Activated naive CD4-positive, alpha-beta T cell treated with anti-CD3 and anti-CD28 coated beads for 36 hours (primary cell): ENCODE results near the gene POU6F2. TPM values are rescaled to one million over a fixed set of nuclear protein-coding genes. Genes with fewer than 3 reads are reported as not detected.

Experiments
- CTCF ChIA-PET: fragments of 350-600 bp; sonication (Branson Sonifier 250); formaldehyde crosslinking; loops from one replicate; lab custom pipeline; 2021; ENCODE audit warnings: antibody characterized with exemption; lab: Charles Lee
- DNase-seq: peaks from one replicate; pipeline ENCODE4 v3.0.0-alpha.2; 2020
- H3K27ac Mint-ChIP-seq: one replicate; pipeline ENCODE4 v1.8.0; 2021; ENCODE audit warnings: mild to moderate bottlenecking, mixed read lengths
- H3K27me3 Mint-ChIP-seq: one replicate; pipeline ENCODE4 v1.8.0; 2021; ENCODE audit warnings: low read depth, mixed read lengths
- H3K36me3 Mint-ChIP-seq: one replicate; pipeline ENCODE4 v1.8.0; 2021; ENCODE audit warnings: low read depth, mixed read lengths
- H3K4me1 Mint-ChIP-seq: one replicate; pipeline ENCODE4 v1.8.0; 2021; ENCODE audit warnings: low read depth, mixed read lengths
- H3K4me3 Mint-ChIP-seq: one replicate; pipeline ENCODE4 v1.8.0; 2021; ENCODE audit warnings: mild to moderate bottlenecking, moderate library complexity, mixed read lengths
- H3K9me3 Mint-ChIP-seq: one replicate; pipeline ENCODE4 v1.8.0; 2021; ENCODE audit warnings: mixed read lengths
- intact Hi-C: fragments of 100-400 bp; cut with micrococcal nuclease; formaldehyde crosslinking; loops from one replicate; pipeline ENCODE4 v1.15.1; 2023
- total RNA-seq, 2 experiments: library from RNA; stranded (reverse); gene quantifications; one replicate each; pipeline ENCODE4 v1.2.3, GENCODE V29; 2021

Gene POU6F2
- total RNA-seq, 2 experiments from 2014 or later, result not detected

DNA sequence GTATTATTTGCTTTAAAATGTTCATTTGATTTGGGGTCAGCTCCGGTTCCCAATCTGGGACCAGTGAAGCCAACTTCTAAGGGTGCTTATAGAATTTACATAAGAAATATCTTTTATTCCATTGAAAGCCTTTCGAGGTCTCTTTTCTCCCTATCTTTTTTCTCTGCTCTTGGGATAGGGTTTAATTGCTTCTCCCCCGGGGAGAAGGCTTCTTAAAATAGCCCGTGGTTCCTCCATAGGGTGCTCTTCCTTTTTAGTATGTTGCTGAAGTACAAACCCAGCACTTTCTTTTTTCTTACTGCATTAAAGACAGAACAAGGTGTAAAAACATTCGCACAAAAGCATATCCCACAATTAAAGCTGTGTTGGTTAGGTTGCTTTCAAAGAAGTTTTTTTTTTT is 107.5 kb downstream of the POU6F2 start:
- Mint-ChIP-seq H3K4me1 (no peaks in the 10 kb centered on the region), H3K27me3 (peaks cover 22% of the 10 kb centered on the region), H3K27ac (no peak overlapping the region), H3K9me3 (no peaks in the 10 kb centered on the region), H3K4me3 (no peak overlapping the region), H3K36me3 (no peaks in the 10 kb centered on the region)
- CTCF ChIA-PET, result no interaction called here
- intact Hi-C loops, result no loop called here
- DNase-seq, result no peak

DNA sequence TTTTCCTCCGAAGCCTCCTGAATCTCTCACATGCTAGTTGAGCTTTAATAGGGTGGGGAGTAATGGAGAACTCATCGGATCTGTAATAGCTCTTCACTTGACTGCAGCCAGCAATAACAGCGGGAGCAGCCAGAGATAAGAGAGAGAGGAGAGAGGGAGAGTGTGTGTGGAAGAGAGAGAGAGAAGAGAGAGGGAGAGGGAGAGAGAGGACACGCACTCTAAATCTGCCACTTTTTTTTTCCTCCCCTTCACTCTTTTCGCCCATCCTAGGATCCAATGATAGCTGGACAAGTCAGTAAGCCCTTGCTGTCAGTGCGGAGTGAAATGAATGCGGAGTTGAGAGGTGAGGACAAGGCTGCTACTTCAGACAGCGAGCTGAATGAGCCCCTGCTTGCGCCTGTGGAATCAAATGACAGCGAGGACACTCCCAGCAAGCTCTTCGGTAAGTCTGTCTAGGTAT is 107.9 kb downstream of the POU6F2 start:
- no peak overlapping the region for H3K27ac Mint-ChIP-seq
- intact Hi-C loops, result no loop called here
- H3K4me1 Mint-ChIP-seq, result no peaks in the 10 kb centered on the region
- H3K4me3 Mint-ChIP-seq, result no peak overlapping the region
- CTCF ChIA-PET, result no interaction called here
- no peak for DNase-seq
- H3K27me3 Mint-ChIP-seq, result peaks cover 22% of the 10 kb centered on the region
- no peaks in the 10 kb centered on the region for H3K9me3 Mint-ChIP-seq
- no peaks in the 10 kb centered on the region for H3K36me3 Mint-ChIP-seq

DNA sequence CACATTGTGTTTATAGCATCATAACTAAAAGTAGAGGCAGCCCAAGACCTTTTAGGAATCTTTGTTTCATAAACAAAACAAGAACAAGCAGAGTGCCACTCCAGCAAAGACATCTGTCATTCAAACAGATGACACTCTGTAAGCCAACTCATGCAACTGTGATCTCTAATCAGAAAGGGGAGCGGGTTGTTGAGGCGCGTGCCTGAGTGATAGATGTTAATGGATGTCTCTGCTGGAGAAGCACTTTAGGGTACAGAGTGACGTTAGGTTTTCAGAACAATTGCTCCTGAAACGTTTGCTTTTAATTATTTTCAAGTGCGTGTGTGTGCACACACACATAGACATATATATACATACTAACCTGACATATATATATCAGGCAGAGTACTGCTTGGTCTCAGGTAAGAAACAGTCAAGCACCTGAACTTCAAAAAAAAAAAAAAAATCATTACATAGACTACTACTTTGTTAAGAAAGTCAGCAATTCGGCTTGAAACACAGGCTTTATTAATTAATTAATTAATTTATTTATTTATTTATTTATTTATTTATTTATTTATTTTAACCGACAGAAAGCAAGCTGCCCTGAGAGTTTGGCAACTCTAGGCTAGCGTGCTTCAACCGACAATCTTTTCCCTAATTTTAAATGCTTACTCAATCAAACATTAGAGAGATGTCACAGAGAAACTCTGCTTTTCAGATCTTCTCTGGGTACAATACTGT is 109.1 kb downstream of the POU6F2 start:
- no peaks in the 10 kb centered on the region for H3K4me1 Mint-ChIP-seq
- CTCF ChIA-PET, result interaction anchor here (0.6 to 0.7 kb wide), 2 partner anchors 12 to 32 kb away, joined by 3 to 7 read pairs; no protein-coding TSS in a partner anchor
- no peak overlapping the region for H3K4me3 Mint-ChIP-seq
- H3K9me3 Mint-ChIP-seq, result no peaks in the 10 kb centered on the region
- no peaks in the 10 kb centered on the region for H3K36me3 Mint-ChIP-seq
- peaks cover 22% of the 10 kb centered on the region for H3K27me3 Mint-ChIP-seq
- no peak overlapping the region for H3K27ac Mint-ChIP-seq
- no peak for DNase-seq
- intact Hi-C loops, result no loop called here

DNA sequence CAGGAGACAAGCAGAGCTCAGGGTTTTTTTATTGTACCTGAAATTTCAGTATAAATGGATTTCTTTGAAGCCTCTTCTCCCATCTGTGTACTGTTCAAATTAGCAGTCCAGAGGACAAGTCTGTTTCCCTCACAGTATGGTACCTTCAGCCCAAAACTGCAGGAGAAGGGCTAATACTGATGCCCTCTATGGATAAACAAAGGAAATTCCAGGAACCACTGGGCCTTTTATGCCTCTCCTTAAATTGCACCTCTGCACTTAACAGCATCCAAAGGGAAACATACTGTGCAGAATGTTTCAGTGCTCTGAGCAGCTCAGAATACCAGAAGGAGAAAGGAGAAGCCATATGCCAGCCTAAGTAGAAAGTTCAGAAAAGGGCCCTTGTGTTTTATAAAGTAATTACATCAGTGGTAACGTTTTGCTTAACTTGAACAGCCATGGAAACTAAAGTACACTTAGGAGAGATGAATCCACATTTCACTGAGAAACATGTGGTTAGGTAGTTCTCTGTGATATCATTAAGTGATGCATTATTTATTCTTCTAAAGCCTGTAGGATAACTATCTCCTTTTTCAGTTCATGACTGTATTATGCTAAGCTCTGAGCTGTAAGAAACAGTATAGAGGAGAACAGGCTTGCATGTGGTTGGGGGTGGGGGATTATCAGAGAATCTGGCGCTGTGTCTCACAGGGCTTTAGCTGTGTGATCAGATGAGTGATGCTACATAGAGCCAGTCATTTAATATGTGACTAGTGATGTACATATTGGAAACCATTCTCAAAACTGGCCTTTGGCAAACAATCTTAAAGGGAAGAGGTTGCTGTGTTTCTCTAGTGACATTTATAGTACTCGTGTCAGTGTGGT is 111.3 kb downstream of the POU6F2 start:
- no peaks in the 10 kb centered on the region for H3K36me3 Mint-ChIP-seq
- H3K9me3 Mint-ChIP-seq, result no peaks in the 10 kb centered on the region
- intact Hi-C loops, result no loop called here
- no peak overlapping the region for H3K4me3 Mint-ChIP-seq
- peaks cover 18% of the 10 kb centered on the region for H3K27me3 Mint-ChIP-seq
- H3K27ac Mint-ChIP-seq, result no peak overlapping the region
- CTCF ChIA-PET, result no interaction called here
- DNase-seq, result no peak
- no peaks in the 10 kb centered on the region for H3K4me1 Mint-ChIP-seq

DNA sequence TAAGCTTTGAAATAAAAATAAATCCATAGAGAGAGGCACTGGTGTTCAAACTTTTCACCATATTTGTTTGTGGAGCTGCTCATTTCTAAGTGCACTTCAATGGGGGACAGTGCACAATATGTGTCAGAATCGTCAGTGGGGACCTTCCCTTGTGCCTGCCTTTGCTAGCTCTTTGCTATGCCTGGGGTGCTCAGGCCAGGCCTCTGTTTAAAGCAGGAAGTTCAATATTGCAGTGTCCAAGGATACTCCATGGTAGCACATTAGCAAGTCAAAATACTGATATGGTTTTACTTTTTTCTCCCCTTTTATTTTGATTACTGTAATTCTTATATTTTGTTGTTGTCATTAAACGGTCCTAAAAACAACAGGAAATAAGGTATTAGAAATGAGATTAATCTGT is 113.4 kb downstream of the POU6F2 start:
- Mint-ChIP-seq H3K27me3 (peaks cover 3% of the 10 kb centered on the region), H3K4me1 (no peaks in the 10 kb centered on the region), H3K27ac (no peak overlapping the region), H3K9me3 (no peaks in the 10 kb centered on the region), H3K4me3 (no peak overlapping the region), H3K36me3 (no peaks in the 10 kb centered on the region)
- DNase-seq, result no peak
- intact Hi-C loops, result no loop called here
- CTCF ChIA-PET, result no interaction called here

DNA sequence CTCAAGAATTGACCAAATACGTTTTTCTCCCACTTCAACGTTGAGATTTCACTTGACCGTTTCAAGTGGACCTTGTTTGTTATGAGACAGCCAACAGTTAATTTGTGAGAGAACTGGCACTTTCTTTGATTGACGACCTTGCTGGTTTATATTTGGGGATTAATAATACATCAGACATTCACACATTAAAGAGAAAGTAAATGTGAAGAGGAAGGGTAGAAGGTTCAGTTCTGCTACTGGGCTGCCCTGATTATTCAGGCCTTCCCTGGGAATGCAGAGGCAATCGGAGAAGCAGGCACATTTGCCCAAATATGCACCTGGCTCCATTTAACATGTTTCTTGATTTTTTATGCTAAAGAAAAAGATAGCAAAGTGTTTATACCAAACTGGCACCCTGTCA is 114.1 kb downstream of the POU6F2 start:
- Mint-ChIP-seq H3K4me1 (no peaks in the 10 kb centered on the region), H3K27me3 (no peaks in the 10 kb centered on the region), H3K9me3 (no peaks in the 10 kb centered on the region), H3K27ac (no peak overlapping the region), H3K4me3 (no peak overlapping the region), H3K36me3 (no peaks in the 10 kb centered on the region)
- intact Hi-C loops, result no loop called here
- DNase-seq, result no peak
- CTCF ChIA-PET, result no interaction called here

DNA sequence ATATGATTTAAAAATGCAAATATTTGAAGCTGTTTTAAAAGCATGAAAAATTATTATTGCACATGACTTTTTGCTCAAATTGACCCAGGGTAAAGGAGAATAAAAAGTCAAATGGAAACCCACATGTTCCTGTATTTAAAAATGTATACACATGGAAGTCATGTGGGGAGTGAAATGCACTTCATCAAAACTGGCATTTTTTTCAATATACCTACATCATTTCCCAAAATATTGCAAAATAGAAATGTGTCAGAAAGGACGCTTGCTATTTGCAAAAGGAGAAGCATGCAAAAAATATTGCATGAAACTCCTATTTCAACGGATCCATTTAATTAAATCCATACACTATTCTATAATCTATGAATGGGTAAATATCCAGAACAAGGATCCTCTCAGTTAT is 117.0 kb downstream of the POU6F2 start:
- Mint-ChIP-seq H3K4me1 (no peaks in the 10 kb centered on the region), H3K36me3 (no peaks in the 10 kb centered on the region), H3K27me3 (no peaks in the 10 kb centered on the region), H3K4me3 (no peak overlapping the region), H3K27ac (no peak overlapping the region), H3K9me3 (no peaks in the 10 kb centered on the region)
- CTCF ChIA-PET, result no interaction called here
- intact Hi-C loops, result no loop called here
- no peak for DNase-seq

DNA sequence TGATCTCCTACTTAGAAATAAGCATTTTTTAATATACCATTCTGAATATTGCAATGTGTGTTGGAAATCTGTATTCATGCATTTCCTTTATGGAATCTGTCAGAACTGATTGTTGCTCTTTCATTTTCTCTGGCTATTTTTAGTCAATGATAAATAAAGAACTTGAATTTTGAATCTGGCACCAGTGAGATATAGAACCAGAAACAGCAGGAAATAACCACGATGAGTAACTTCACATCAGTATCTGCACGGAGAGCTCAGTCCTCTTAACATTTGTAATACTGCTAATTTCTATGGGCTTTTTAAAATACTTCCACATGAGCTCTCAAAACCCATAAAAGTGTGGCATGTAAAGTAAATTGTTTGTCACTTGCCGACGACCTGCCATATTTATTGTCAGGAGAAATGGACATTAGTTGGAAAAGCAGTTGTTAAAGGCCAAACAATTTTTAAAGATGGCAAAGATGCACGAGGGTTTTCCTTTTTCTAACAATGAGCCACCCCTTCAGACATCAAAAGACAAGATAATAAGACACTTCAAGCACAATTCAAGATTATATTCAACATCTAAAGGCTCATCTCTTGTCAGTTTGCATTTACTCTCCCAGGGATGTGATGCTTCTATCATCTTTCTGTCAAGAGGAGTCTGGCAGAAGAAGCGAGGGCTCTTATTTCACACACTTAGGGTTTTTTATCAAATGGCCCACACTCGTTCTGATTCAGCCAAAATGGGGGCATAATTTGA is 118.3 kb downstream of the POU6F2 start:
- Mint-ChIP-seq H3K27ac (no peak overlapping the region), H3K36me3 (no peaks in the 10 kb centered on the region), H3K4me3 (no peak overlapping the region), H3K4me1 (no peaks in the 10 kb centered on the region), H3K27me3 (peaks cover 4% of the 10 kb centered on the region), H3K9me3 (no peaks in the 10 kb centered on the region)
- CTCF ChIA-PET, result no interaction called here
- DNase-seq, result no peak
- intact Hi-C loops, result no loop called here

DNA sequence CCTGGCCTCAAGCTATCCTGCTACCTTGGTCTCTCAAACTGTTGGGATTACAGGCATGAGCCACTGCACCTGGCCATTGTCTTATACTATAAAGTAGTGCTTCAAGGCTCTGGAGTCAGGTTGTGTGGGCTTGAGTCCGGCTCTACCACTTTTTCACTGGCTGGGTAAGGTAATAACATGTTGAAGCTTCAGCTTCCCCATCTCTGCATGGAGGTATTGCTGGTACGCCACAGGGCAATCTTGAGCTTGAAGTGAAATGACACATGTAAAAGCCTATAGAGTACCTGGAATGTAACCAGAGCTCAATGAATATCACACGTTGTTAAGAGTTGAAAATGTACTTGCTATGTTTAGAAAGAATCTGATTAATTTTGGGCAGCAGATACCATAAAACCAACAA is 120.8 kb downstream of the POU6F2 start:
- Mint-ChIP-seq H3K36me3 (no peaks in the 10 kb centered on the region), H3K4me1 (no peaks in the 10 kb centered on the region), H3K4me3 (no peak overlapping the region), H3K27me3 (peaks cover 7% of the 10 kb centered on the region), H3K27ac (no peak overlapping the region), H3K9me3 (no peaks in the 10 kb centered on the region)
- CTCF ChIA-PET, result no interaction called here
- intact Hi-C loops, result no loop called here
- DNase-seq, result no peak

DNA sequence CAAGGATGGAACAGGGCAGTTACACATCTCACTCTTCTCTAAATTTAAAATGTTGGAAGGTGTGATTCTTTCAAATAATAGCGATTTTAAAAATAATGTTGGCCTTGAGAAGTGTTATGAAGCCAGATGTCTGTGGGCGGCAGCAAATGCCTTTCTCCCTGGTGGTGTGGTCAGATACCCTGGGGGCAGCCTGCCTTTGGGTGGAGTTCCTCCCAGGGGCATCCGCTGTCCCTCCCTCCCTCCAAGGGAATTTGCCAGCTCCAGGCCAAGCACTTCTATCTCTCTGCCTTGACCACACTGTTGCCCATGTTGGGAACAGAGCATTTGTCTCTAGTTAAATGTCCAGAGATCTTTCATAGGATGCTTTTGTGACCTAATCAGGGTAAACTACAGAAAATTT is 121.4 kb downstream of the POU6F2 start:
- no peak for DNase-seq
- H3K4me3 Mint-ChIP-seq, result no peak overlapping the region
- H3K27me3 Mint-ChIP-seq, result peaks cover 7% of the 10 kb centered on the region
- no peaks in the 10 kb centered on the region for H3K9me3 Mint-ChIP-seq
- intact Hi-C loops, result no loop called here
- no peak overlapping the region for H3K27ac Mint-ChIP-seq
- no peaks in the 10 kb centered on the region for H3K4me1 Mint-ChIP-seq
- CTCF ChIA-PET, result no interaction called here
- H3K36me3 Mint-ChIP-seq, result no peaks in the 10 kb centered on the region

DNA sequence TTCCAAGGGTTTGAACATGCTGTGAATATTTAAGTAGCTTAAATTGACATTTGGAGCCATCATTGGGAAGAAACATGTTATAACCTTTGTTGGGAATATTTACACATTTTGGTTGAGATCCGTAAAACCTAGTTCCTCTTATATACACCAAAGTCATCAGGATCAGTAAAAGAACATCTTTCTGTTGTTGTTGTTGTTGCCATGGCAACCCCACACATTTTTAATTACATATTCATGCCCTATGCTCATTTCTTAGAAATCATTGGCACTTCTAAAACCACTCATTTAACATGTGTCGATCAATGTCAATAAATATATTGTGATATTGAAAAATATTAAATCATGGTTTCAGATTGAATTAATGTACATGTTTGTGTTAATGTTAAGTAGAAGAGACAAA is 122.6 kb downstream of the POU6F2 start:
- H3K27me3 Mint-ChIP-seq, result peaks cover 7% of the 10 kb centered on the region
- H3K4me1 Mint-ChIP-seq, result no peaks in the 10 kb centered on the region
- intact Hi-C loops, result no loop called here
- H3K4me3 Mint-ChIP-seq, result no peak overlapping the region
- no peaks in the 10 kb centered on the region for H3K36me3 Mint-ChIP-seq
- H3K9me3 Mint-ChIP-seq, result no peaks in the 10 kb centered on the region
- no peak overlapping the region for H3K27ac Mint-ChIP-seq
- CTCF ChIA-PET, result no interaction called here
- DNase-seq, result no peak

DNA sequence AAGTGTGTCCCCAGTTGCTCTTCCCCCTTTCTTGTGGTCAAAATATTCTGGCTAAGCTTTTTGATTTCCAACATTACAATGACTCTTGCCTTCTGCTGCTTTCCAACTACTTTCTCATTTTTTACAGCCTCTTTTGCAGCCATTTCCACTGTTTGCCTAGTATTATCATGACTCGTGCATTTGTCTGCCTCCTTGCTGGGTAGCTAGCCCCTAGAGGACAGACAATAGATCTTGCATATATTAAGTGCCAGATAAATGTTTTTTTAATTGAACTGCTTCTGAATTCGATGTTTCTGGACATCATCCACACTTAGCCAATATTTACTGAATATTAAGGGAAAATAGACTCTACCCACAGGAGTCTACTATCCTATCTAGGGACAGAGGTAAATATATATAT is 124.5 kb downstream of the POU6F2 start:
- CTCF ChIA-PET, result no interaction called here
- intact Hi-C loops, result no loop called here
- H3K9me3 Mint-ChIP-seq, result no peaks in the 10 kb centered on the region
- no peak for DNase-seq
- peaks cover 7% of the 10 kb centered on the region for H3K27me3 Mint-ChIP-seq
- H3K27ac Mint-ChIP-seq, result no peak overlapping the region
- H3K4me3 Mint-ChIP-seq, result no peak overlapping the region
- no peaks in the 10 kb centered on the region for H3K4me1 Mint-ChIP-seq
- no peaks in the 10 kb centered on the region for H3K36me3 Mint-ChIP-seq
